Tibial artery (tissue), 4 donors: Measurements from ENCODE around the gene EFCAB11.

Experiments used
- DNase-seq, 2 donors: peaks; one replicate each; pipeline ENCODE4 v3.0.0-alpha.2; 2019
- H3K27ac ChIP-seq, 2 donors: fragments of 200-600 bp; sonication (generic) in 1 of 2; 1 replicate in 1 of 2; 2 replicates in 1 of 2; pipeline ENCODE4 v1.5.1; 2018 to 2019; ENCODE audit warnings: mild to moderate bottlenecking in 1 of 2
- H3K27me3 ChIP-seq, 2 donors: fragments of 200-600 bp; sonication (generic) in 1 of 2; one replicate each; pipeline versions ENCODE4 v1.5.1 to v1.6.0; 2016 to 2019
- H3K36me3 ChIP-seq, 3 donors: fragments of 200-600 bp; sonication (generic) in 2 of 3; one replicate each; pipeline ENCODE4 v1.5.1; 2016 to 2019; ENCODE audit warnings: mild to moderate bottlenecking in 2 of 3
- H3K4me1 ChIP-seq, 4 donors: fragments of 200-600 bp; sonication (generic) in 2 of 4; 1 replicate in 3 of 4; 2 replicates in 1 of 4; pipeline ENCODE4 v1.5.1; 2016 to 2019
- H3K4me3 ChIP-seq, 2 donors: fragments of 200-600 bp; sonication (generic) in 1 of 2; 1 replicate in 1 of 2; 2 replicates in 1 of 2; pipeline ENCODE4 v1.5.1; 2018 to 2019; ENCODE audit warnings: mild to moderate bottlenecking in 2 of 2
- H3K9me3 ChIP-seq, 3 donors: fragments of 200-600 bp; sonication (generic) in 1 of 3; one replicate each; pipeline ENCODE4 v1.5.1; 2016 to 2019
- CTCF ChIP-seq, 2 experiments: fragments of 200-600 bp in 1 of 2; fragments of 450-650 bp in 1 of 2; IDR thresholded peaks; one replicate each; pipeline ENCODE4 v1.5.1; 2017 to 2019; ENCODE audit warnings: antibody characterized with exemption in 2 of 2, mild to moderate bottlenecking in 1 of 2, moderate library complexity in 1 of 2
- intact Hi-C: fragments of 100-400 bp; cut with DNase I; formaldehyde crosslinking; loops from one replicate; pipeline ENCODE4 v1.15.0; 2023; ENCODE audit warnings: low total_unique reads

Gene EFCAB11

GRCh38 chr14:89952576-89952975 is 2.0 kb downstream of the EFCAB11 start:
- no peak overlapping the region for H3K4me3 ChIP-seq
- intact Hi-C loops = loop anchor here (10.0 kb wide), 1 partner anchor 872 kb away; no protein-coding TSS in a partner anchor
- TF ChIP-seq CTCF (IDR thresholded peaks at IDR 0.05) = no peak
- H3K4me1 ChIP-seq = peaks cover 0 to 19% (median 14%) of the 10 kb centered on the region in 4 donors
- H3K27me3 ChIP-seq = no peaks in the 10 kb centered on the region
- H3K27ac ChIP-seq = no peak overlapping the region
- DNase-seq = no peak
- no peaks in the 10 kb centered on the region for H3K9me3 ChIP-seq
- H3K36me3 ChIP-seq = peaks cover 0 to 11% (median 0%) of the 10 kb centered on the region in 3 donors

GRCh38 chr14:89947344-89947743 is 7.2 kb downstream of the EFCAB11 start:
- Histone ChIP-seq H3K4me3 (no peak overlapping the region), H3K9me3 (no peaks in the 10 kb centered on the region), H3K27me3 (no peaks in the 10 kb centered on the region), H3K27ac (no peak overlapping the region), H3K36me3 (peaks cover 0 to 16% (median 0%) of the 10 kb centered on the region in 3 donors), H3K4me1 (no peaks in the 10 kb centered on the region)
- intact Hi-C loops = no loop called here
- DNase-seq = no peak
- no peak for TF ChIP-seq CTCF (IDR thresholded peaks at IDR 0.05)

GRCh38 chr14:89941830-89942377 is 12.6 kb downstream of the EFCAB11 start:
- Histone ChIP-seq H3K4me1 (no peaks in the 10 kb centered on the region), H3K4me3 (no peak overlapping the region), H3K27ac (no peak overlapping the region), H3K9me3 (no peaks in the 10 kb centered on the region), H3K36me3 (peaks cover 0 to 10% (median 0%) of the 10 kb centered on the region in 3 donors), H3K27me3 (no peaks in the 10 kb centered on the region)
- intact Hi-C loops = no loop called here
- TF ChIP-seq CTCF (IDR thresholded peaks at IDR 0.05) = no peak
- no peak for DNase-seq

GRCh38 chr14:89936654-89937185 is 17.8 kb downstream of the EFCAB11 start:
- H3K36me3 ChIP-seq = peaks cover 0 to 13% (median 4%) of the 10 kb centered on the region in 3 donors
- H3K4me1 ChIP-seq = no peaks in the 10 kb centered on the region
- intact Hi-C loops = no loop called here
- no peak for DNase-seq
- no peaks in the 10 kb centered on the region for H3K9me3 ChIP-seq
- H3K27me3 ChIP-seq = no peaks in the 10 kb centered on the region
- no peak overlapping the region for H3K27ac ChIP-seq
- no peak for TF ChIP-seq CTCF (IDR thresholded peaks at IDR 0.05)
- no peak overlapping the region for H3K4me3 ChIP-seq

GRCh38 chr14:89933002-89933401 is 21.5 kb downstream of the EFCAB11 start:
- H3K4me1 ChIP-seq = no peaks in the 10 kb centered on the region
- no peak overlapping the region for H3K4me3 ChIP-seq
- no peak overlapping the region for H3K27ac ChIP-seq
- H3K27me3 ChIP-seq = no peaks in the 10 kb centered on the region
- DNase-seq = no peak
- peaks cover 0 to 26% (median 5%) of the 10 kb centered on the region in 3 donors for H3K36me3 ChIP-seq
- H3K9me3 ChIP-seq = no peaks in the 10 kb centered on the region
- intact Hi-C loops = loop anchor here (5.0 kb wide), 1 partner anchor 49 kb away; no protein-coding TSS in a partner anchor
- TF ChIP-seq CTCF (IDR thresholded peaks at IDR 0.05) = no peak
